Astrocyte (in vitro differentiated cells and primary cell): Measurements from ENCODE around the gene CDHR4. TPM values are rescaled to one million over a fixed set of nuclear protein-coding genes. Genes with fewer than 3 reads are reported as not detected.

Experiments used
- DNase-seq: peaks from one replicate; pipeline ENCODE4 v3.0.0-alpha.2; 2010; ENCODE audit warnings: low read depth
- FAIRE-seq: peaks from 2 replicates; lab custom pipeline; 2011; peaks lifted over from hg19 to GRCh38; lab: Jason Lieb, UNC
- H2AFZ ChIP-seq: 2 replicates; pipeline ENCODE4 v1.6.0; 2012; ENCODE audit warnings: low read depth, low read length, inconsistent platforms
- H3K27ac ChIP-seq: 2 replicates; pipeline ENCODE4 v1.5.1; 2011; ENCODE audit warnings: low read depth, low read length, inconsistent platforms
- H3K27me3 ChIP-seq: 2 replicates; pipeline ENCODE4 v1.6.0; 2011; ENCODE audit warnings: low read length, inconsistent platforms; ENCODE audit not compliant: insufficient read depth
- H3K36me3 ChIP-seq: 2 replicates; pipeline ENCODE4 v1.5.1; 2011; ENCODE audit warnings: low read length, inconsistent platforms; ENCODE audit not compliant: insufficient read depth
- H3K4me1 ChIP-seq: 2 replicates; pipeline ENCODE4 v1.5.1; 2011; ENCODE audit warnings: low read length, inconsistent platforms; ENCODE audit not compliant: insufficient read depth
- H3K4me2 ChIP-seq: 2 replicates; pipeline ENCODE4 v1.6.0; 2012; ENCODE audit warnings: low read length, inconsistent platforms
- H3K4me3 ChIP-seq: 2 replicates; pipeline ENCODE4 v1.5.1; 2011; ENCODE audit warnings: low read depth, mild to moderate bottlenecking, low read length, inconsistent platforms; ENCODE audit not compliant: insufficient read depth
- H3K79me2 ChIP-seq: 2 replicates; pipeline ENCODE4 v1.6.0; 2012; ENCODE audit warnings: mild to moderate bottlenecking, low read length, inconsistent platforms; ENCODE audit not compliant: insufficient read depth
- H3K9ac ChIP-seq: 2 replicates; pipeline ENCODE4 v1.6.0; 2012; ENCODE audit warnings: mild to moderate bottlenecking, low read length, inconsistent platforms
- H3K9me3 ChIP-seq: 2 replicates; pipeline ENCODE4 v1.5.1; 2012; ENCODE audit warnings: low read depth, mild to moderate bottlenecking, low read length, inconsistent platforms; ENCODE audit not compliant: insufficient read depth
- H4K20me1 ChIP-seq: 2 replicates; pipeline ENCODE4 v1.6.0; 2012; ENCODE audit warnings: low read length, inconsistent platforms; ENCODE audit not compliant: insufficient read depth
- H3K27ac Mint-ChIP-seq: one replicate; pipeline ENCODE4 v1.8.0; 2021; ENCODE audit warnings: mild to moderate bottlenecking, mixed read lengths; ENCODE audit not compliant: unreplicated experiment
- H3K27me3 Mint-ChIP-seq: one replicate; pipeline ENCODE4 v1.8.0; 2021; ENCODE audit warnings: low read depth, mixed read lengths; ENCODE audit not compliant: unreplicated experiment
- H3K36me3 Mint-ChIP-seq: one replicate; pipeline ENCODE4 v1.8.0; 2021; ENCODE audit warnings: low read depth, mixed read lengths; ENCODE audit not compliant: unreplicated experiment
- H3K4me1 Mint-ChIP-seq: one replicate; pipeline ENCODE4 v1.8.0; 2021; ENCODE audit warnings: low read depth, mixed read lengths; ENCODE audit not compliant: unreplicated experiment
- H3K4me3 Mint-ChIP-seq: one replicate; pipeline ENCODE4 v1.8.0; 2021; ENCODE audit warnings: mild to moderate bottlenecking, moderate library complexity, mixed read lengths; ENCODE audit not compliant: unreplicated experiment
- H3K9me3 Mint-ChIP-seq: one replicate; pipeline ENCODE4 v1.8.0; 2021; ENCODE audit warnings: mild to moderate bottlenecking, mixed read lengths; ENCODE audit not compliant: unreplicated experiment
- CTCF ChIP-seq: IDR thresholded peaks from 2 replicates; pipeline ENCODE4 v1.5.1; 2011; ENCODE audit warnings: low read depth, mild to moderate bottlenecking, inconsistent platforms, low read length, moderate library complexity; ENCODE audit not compliant: insufficient read depth
- EZH2 ChIP-seq: IDR thresholded peaks from 2 replicates; pipeline ENCODE4 v1.6.1; 2012; ENCODE audit warnings: mild to moderate bottlenecking, low read length, inconsistent platforms; ENCODE audit not compliant: insufficient read depth
- total RNA-seq: library from RNA; stranded (reverse); gene quantifications from 2 replicates; pipeline ENCODE4 v1.2.1, GENCODE V29; 2021

Gene CDHR4
- total RNA-seq, 1 donor from 2014 or later = not detected

- FAIRE-seq (no peak), DNase-seq (no peak)
- no peak overlapping the region for H3K4me3 Mint-ChIP-seq
- H3K36me3 ChIP-seq = no peaks in the 10 kb centered on the region
- H3K27ac ChIP-seq = no peak overlapping the region
- H3K27me3 ChIP-seq = no peaks in the 10 kb centered on the region
- no peak overlapping the region for H3K4me3 ChIP-seq
- peaks cover 2% of the 10 kb centered on the region for H3K36me3 Mint-ChIP-seq
- peaks cover 59% of the 10 kb centered on the region for H4K20me1 ChIP-seq
- no peak overlapping the region for H2AFZ ChIP-seq
- TF ChIP-seq EZH2 (no peak), CTCF (no peak)
- H3K9me3 ChIP-seq = no peaks in the 10 kb centered on the region
- no peaks in the 10 kb centered on the region for H3K4me1 ChIP-seq
- H3K27ac Mint-ChIP-seq = no peak overlapping the region
- no peak overlapping the region for H3K9ac ChIP-seq
- H3K4me2 ChIP-seq = no peak overlapping the region
- H3K4me1 Mint-ChIP-seq = peaks cover 4% of the 10 kb centered on the region
- peaks cover 89% of the 10 kb centered on the region for H3K79me2 ChIP-seq
- H3K27me3 Mint-ChIP-seq = no peaks in the 10 kb centered on the region
- H3K9me3 Mint-ChIP-seq = no peaks in the 10 kb centered on the region
Observed at GRCh38 chr3:49769926-49770325, 29.7 kb downstream of the CDHR4 start.

- peaks cover under 1% of the 10 kb centered on the region for H3K4me1 Mint-ChIP-seq
- peaks cover 62% of the 10 kb centered on the region for H4K20me1 ChIP-seq
- no peak for DNase-seq
Observed at GRCh38 chr3:49769286-49769915, 30.3 kb downstream of the CDHR4 start.

More at GRCh38 chr3:49769286-49769915, 30.3 kb downstream of the CDHR4 start:
- Mint-ChIP-seq H3K4me3 (no peak overlapping the region), H3K27ac (no peak overlapping the region), H3K9me3 (no peaks in the 10 kb centered on the region), H3K27me3 (no peaks in the 10 kb centered on the region), H3K36me3 (peaks cover 4% of the 10 kb centered on the region)
- no peak overlapping the region for H3K9ac ChIP-seq
- no peak overlapping the region for H3K4me3 ChIP-seq
- no peak overlapping the region for H2AFZ ChIP-seq
- no peak for TF ChIP-seq EZH2
- TF ChIP-seq CTCF = no peak
- no peak overlapping the region for H3K4me2 ChIP-seq
- H3K4me1 ChIP-seq = no peaks in the 10 kb centered on the region
- H3K27ac ChIP-seq = no peak overlapping the region
- H3K9me3 ChIP-seq = no peaks in the 10 kb centered on the region
- peaks cover 89% of the 10 kb centered on the region for H3K79me2 ChIP-seq
- FAIRE-seq = no peak
- no peaks in the 10 kb centered on the region for H3K27me3 ChIP-seq
- no peaks in the 10 kb centered on the region for H3K36me3 ChIP-seq
